ENCODE data around the gene PLEKHG2.

DNA sequence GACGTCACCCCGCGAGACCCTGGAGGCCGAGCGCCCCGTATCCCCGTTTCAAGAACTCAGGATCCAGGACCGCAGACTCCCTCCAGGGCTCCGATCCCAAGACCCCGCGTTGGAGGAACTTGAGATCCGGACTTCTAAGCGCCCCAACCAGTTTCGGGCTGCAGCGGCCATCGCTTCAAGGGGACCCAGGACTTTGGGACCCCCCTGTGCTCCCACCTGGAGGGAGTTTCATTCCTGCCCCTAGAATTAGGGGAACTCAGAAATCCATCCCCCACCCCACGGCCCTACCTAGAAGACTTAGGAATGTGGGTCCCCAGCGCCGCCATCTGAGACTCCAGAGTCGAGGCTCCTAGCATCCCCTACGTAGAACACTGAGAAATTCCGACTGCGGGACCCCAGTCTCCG is 400 bp downstream of the PLEKHG2 start:
- TF ChIP-seq, protein P1, sequence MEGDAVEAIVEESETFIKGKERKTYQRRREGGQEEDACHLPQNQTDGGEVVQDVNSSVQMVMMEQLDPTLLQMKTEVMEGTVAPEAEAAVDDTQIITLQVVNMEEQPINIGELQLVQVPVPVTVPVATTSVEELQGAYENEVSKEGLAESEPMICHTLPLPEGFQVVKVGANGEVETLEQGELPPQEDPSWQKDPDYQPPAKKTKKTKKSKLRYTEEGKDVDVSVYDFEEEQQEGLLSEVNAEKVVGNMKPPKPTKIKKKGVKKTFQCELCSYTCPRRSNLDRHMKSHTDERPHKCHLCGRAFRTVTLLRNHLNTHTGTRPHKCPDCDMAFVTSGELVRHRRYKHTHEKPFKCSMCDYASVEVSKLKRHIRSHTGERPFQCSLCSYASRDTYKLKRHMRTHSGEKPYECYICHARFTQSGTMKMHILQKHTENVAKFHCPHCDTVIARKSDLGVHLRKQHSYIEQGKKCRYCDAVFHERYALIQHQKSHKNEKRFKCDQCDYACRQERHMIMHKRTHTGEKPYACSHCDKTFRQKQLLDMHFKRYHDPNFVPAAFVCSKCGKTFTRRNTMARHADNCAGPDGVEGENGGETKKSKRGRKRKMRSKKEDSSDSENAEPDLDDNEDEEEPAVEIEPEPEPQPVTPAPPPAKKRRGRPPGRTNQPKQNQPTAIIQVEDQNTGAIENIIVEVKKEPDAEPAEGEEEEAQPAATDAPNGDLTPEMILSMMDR (IDR thresholded peaks at IDR 0.05 in 4 of 5, conservative IDR thresholded peaks at IDR 0.05 in 1 of 5): peak in 4 of 5 experiments; percentile 4 to 33 (median 14)
- TF ChIP-seq POLR2A (IDR thresholded peaks at IDR 0.05): no peak
